NOMO-1 treated with dmso at 0.1 percent for 144 hours (cell line): ENCODE measurements around the gene NGEF.
"Not testable (repeated sequence)": the region's sequence is repeated elsewhere in the genome, so short reads cannot be mapped to it uniquely, and the experiment has no call there.

Experiments
- DNase-seq: peaks from one replicate; lab custom pipeline; 2025; ENCODE audit not compliant: unreplicated experiment; lab: John Stamatoyannopoulos, UW

The NGEF gene

DNA sequence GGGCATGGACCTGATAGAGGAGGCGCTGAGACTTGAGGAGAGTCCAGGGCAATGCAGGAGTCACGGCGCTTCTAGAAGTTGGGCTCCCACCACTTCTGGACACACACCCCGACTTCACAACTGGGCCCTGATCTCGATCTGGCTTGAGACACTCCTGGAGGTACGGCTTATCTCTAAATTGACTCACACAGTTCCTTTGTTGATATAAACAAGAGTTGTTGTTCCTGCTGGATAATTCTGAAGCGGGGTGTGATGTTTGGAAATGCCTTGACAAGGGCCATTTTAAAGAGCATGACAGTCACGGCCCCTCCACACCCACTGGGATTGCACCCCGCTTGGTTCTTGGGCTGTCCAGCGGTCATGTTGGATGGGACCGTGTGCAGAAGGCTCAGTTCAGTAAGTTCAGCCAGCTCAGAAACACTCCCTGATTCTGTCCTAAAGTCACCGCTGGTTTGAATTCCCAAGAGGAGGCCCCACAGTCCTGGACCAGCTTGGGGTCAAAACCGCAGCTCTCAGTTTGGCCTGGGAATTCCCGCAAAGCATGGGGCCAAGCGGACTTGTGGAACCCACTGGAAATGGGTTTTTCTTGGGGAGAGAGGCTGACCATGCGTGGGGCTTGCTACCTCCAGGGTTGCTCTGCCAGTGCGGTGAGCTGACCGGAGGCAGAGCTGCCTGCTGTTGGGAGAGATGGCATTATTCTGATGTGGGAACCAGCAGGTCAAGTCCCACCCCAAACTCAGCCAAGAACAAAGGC is 10.1 kb upstream of the NGEF start:
- no peak for DNase-seq

GRCh38 chr2:233022561-233022960 is 9.5 kb upstream of the NGEF start:
- DNase-seq = no peak

DNA sequence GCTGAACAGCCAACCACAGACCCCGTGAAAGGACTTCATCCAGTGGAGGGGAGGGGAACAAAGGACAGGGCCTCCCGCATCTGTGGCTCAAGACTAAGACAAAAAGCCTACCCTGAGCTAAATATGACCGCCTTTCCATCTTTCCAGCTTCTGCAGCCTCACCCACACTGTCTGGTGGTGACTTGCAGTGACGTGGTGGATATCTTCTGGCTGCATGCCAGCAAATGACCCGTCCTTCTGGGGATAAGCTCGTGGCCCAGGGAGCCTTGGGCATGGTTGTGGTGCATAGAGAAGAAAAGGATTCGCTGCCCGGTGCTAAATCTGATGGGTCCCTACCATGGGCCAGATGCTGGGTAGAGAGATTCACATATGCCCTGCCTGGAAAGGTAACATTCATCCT is 8.7 kb upstream of the NGEF start:
- DNase-seq = no peak

GRCh38 chr2:233020454-233020853 is 7.4 kb upstream of the NGEF start:
- no peak for DNase-seq

DNA sequence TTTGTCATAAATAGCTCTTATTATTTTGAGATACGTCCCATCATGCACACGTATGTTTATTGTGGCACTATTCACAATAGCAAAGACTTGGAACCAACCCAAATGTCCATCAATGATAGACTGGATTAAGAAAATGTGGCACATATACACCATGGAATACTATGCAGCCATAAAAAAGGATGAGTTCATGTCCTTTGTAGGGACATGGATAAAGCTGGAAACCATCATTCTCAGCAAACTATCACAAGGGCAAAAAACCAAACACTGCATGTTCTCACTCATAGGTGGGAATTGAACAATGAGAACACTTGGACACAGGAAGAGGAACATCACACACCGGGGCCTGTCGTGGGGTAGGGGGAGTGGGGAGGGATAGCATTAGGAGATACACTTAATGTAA is 6.6 kb upstream of the NGEF start:
- not testable (repeated sequence) for DNase-seq

- no peak for DNase-seq
These were observed 4.9 kb upstream of the NGEF start for GRCh38 chr2:233017947-233018346.

DNA sequence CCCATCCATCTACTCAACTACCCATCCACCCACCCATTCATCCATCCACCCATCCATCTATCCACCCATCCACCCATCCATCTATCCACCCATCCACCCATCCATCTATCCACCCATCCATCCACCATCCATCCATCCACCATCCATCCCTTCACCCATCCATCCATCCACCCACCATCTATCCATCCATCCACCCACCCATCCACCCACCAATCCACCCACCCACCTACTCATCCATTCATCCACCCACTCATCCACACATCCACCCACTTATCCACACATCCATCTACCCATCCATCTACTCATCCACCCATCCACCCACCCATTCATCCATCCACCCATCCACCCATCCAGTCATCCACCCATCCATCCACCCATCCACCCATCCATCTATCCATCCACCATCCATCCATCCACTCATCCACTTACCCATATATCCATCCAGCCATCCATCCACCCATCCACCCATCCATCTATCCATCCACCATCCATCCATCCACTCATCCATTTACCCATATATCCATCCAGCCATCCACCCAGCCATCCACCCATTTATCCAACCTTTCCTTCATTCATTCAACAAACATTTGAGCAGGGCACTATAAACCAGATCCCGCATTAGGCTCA is 2.1 kb upstream of the NGEF start:
- no peak for DNase-seq

DNA sequence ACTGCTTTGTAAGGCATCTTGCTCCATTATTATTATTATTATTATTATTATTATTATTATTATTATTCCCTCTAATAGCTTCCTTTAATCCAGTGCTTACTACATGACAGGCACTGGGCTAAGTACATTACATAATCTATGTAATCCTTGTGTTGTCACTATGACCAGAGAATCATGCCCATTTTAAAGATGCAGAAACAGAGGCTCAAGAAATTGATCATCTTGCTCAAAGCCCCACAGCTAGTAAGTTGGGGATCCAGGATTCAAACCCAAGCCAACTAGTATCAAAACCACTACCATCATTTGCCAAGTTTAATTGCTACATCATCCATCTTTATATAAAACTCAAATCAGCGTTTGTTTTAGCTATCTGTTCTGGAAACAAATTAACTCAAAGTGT is 594 bp upstream of the NGEF start:
- no peak for DNase-seq

- DNase-seq = no peak
These were observed 620 bp downstream of the NGEF start for GRCh38 chr2:233012301-233012971.

GRCh38 chr2:233011702-233012131 is 1.3 kb downstream of the NGEF start:
- no peak for DNase-seq

- no peak for DNase-seq
These were observed 1.8 kb downstream of the NGEF start for GRCh38 chr2:233011268-233011650.

DNA sequence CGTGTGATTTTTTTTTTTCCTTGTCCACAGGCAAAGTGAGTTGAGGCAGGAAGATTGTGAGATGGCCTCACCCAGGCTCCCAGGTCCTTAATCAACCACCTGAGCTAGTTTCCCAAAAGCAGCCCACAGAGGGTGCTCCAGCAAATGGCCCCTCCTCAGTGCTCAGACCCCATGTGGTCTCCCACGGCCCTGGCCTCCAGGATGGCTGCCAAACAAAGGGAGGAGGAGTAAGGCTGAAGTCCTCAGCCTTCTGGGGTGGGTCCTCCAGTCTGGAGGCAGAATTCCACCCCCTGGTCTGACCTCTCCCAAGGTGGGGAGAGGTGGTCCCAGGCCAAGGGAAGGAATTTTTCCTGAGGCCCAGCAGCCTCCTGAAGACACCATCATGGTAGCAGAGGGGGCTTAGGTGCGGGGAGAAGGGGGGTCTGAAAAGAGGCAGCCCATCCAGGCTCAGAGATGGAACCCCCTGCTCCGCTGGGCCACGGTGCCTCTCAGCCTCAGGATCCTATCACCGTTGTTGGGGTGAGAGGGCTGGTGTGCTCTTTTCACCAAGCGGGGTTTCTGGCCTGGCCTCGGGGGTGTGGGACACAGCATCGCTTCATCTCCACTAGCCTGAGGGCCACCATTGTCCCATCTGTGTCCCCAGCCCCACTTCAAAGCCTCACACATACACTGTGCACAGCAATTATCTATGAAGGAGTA is 2.3 kb downstream of the NGEF start:
- no peak for DNase-seq

DNA sequence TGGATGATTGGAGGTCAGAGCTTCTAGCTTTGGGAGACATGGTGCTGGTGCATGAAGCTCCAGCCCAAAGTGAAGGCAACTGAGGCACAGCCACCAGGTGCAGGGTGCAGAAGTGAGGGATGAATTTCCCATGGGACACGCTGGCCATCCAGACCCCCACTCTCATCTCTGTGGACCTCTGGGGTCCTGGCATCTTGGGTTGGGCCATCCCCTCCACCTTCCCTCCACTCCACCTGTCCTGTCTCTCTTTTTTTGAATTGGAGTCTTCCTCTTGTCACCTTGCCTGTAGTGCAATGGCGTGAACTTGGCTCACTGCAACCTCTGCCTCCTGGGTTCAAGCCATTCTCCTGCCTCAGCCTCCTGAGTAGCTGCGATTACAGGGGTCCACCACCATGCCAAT is 3.4 kb downstream of the NGEF start:
- no peak for DNase-seq

DNA sequence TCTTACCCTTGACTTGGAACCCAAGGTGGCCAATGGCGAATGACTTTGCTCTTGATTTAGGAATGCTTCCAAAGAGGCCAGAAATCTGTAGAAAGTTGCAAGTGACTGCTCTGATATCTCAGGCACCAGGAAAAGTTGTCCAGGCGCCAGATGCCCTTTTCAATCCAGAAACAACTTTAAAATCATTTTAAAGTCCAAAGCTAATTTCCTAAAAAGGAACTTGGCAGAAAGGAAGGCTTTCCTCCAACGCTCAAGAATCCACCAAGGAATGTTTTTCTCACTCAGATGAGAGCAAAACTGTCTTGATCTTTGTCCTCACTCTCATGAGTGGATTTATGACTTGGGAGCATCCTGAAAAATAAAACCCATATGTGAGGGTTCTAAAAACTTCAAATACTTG is 5.3 kb downstream of the NGEF start:
- DNase-seq = no peak

GRCh38 chr2:233007270-233007669 is 5.8 kb downstream of the NGEF start:
- no peak for DNase-seq

- no peak for DNase-seq
These were observed 6.4 kb downstream of the NGEF start for GRCh38 chr2:233006648-233007047.

DNA sequence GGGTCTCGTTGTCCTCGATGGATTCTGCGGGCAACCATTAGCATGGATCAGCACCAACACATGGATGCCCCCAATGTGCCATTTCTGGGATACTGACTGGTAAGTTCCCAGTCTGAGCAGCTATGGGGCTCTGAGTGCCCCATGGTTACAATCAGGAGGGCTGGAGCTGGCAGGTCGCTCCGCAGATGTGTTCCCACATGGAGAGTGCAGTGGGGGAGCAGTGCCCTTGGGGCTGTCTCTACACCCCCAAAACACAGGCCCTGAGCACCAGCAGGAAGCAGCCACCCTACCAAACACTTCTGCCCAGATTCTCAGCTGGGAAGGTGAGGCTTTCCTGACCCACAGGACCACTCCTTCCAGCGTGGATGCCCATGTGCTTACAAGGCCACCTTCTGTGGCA is 8.0 kb downstream of the NGEF start:
- DNase-seq = no peak

DNA sequence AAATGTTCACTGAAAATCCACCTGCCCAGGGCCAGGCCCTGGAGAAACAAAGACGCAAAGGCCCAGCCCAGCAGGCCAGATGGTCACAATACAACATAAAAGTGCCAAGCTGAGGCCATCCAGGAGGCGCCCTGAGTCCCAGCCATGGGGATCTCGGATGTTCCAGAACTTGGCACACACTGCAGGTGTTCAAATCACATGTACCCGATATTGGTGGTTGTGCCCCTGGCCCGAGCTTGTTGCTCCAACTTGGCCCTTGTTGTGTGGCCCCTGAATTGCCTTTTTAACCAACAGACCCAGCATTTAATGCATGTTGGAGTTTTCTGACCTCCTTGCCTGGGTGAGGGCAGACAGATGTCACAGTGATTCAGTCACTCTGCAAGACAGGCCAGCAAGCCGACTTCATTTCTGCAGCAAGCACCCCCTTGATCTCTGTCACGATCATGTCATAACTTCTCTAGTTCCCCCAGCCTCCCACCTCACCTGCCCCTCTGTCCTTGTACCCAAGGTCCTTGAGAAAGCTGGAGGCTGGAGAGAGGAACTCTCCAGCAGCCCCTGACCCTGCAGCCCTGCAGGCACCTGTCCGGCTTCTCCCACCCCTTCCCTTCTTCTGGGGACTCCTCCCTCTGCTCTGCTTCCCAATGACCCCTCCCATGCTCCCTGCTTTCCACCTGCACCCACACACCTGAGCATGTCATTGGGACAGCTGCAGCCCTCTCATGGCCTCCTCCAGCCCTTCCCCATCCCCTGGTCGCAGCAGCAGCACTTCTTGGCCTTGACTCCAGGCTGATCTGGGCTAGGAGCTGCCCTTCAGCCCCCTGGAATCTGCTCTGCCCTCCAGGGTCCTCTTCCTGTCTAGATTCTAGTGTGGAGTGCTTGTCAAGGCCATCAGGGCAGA is 9.1 kb downstream of the NGEF start:
- DNase-seq = no peak

DNA sequence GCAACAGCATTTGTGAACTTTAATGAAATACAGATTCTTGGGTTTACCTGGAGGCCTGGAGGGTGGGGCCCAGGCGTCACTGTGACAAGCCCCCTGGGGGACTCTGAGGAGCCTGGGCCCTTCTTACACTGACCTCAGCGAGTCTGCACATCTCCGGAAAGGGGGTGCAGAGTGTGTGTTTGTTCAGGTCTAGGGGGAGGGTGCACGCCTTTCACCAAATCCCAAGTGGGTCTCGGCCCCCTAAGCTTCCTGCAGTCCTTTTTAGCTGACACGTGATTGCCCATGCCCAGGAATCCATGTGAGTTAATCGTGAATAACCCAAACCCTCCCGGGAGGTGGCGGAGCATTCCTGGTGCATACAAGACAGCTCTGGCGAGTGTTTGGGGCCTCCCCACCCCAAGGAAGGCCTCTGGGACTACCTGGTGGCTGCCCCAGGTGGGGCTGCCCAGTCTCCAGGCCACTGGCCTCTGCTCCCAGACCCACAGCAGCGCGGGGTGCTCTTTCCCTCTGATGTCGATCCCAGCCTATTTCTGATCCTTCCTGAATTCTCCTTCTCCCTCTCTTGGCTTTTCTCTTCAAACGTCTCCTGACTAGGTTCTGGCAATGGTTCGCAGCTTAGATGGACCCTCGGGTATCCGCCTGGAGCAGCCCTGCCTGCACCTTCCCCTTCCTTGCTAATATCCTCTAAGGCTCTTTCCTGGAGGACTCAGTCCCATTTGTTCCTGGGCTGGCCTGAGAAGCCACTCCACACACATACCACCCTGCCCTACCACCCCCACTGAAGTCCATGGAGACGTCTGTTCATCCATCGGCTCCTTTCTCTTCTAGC is 10.0 kb downstream of the NGEF start:
- no peak for DNase-seq
